HG03354 (cell line): ENCODE data around the gene UBA7.
"Not testable (repeated sequence)": the region's sequence is repeated elsewhere in the genome, so short reads cannot be mapped to it uniquely, and the experiment has no call there.

Experiments used
- ATAC-seq: cut with Tn5 transposase; IDR thresholded peaks from one replicate; pipeline ENCODE4 v1.9.1; 2021; ENCODE audit warnings: mild to moderate bottlenecking; ENCODE audit not compliant: unreplicated experiment, poor library complexity, severe bottlenecking

UBA7 gene

DNA sequence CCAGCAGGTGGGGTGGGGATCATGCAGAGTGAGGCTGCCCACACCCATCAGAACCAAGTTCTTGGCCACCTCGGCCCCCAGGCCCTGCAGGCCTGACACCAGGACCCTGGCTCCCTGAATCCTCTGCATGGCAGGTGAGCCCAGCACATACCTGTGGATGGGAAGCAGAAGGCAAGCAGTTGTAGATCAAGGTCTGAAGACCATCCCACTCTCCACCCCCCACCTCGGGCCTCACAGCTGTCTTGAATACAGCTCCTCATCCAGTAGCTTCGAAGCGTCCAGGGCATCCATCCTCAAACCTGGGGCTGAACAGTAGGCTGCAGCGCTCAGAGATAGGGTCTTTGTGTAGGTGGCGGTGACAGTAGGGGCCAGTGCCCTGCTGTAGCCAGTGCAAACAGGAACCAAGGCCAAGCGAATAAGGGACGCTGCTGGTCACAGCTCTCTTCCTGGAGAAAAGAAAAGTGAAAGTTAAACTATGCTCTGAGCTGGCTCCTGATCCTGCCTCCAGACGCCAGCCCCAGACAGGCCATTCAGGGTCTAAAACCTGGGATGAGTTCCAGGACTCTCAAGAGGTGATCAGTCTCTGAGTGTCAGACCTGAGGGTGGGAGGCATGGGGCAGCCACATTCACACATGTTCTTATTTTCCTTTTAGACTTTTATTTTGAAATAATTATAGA lies at the start of gene UBA7:
UBA7 (minus strand) TSS at position 457 of the 678 bp plus-strand sequence; CDS start at position 291, 166 bp downstream.
- ATAC-seq, result peak; percentile 68

DNA sequence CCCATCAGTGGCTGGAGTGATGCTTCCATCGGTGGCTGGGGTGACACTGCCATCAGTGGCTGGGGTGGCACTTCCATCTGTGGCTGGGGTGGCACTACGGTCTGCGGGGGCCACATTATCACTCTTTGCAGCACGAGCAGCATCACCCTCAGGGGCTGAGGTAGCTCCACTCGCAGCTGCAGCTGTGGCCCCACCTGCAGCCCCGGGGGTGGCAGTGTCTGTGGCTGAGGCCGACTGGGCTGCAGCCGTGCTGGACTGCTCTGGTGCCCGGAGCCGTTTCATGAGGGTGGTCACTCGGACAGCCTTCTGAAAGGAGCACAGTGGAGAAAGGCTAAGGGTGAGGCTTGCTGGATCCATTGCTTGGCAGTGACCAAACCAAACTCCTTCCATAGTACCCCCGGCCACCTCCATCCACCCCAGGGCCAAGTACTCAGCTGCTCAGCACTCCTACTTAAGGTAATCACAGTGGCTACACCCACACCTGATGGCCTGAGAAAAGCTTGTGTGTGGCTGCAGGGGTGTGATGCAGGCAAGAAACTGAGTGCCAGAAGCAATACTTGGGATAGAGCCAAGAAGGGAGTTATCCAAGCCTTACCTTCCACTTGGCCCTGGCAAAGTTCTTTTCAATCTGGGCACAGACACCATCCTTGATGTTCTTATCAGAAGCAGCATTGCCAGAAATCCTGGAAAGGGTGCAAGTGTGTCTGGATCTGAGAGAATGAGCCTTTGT lies 46.0 kb upstream of the UBA7 start:
- ATAC-seq, result no peak

- peak; percentile 96 for ATAC-seq
Measured at GRCh38 chr3:49856181-49857005, 42.6 kb upstream of the UBA7 start, which contains the start of gene TRAIP. Gene TRAIP, minus strand, starts transcription at chr3:49856564. Its CDS starts 111 bp downstream, at chr3:49856453.

GRCh38 chr3:49855662-49856061 lies 41.9 kb upstream of the UBA7 start:
- ATAC-seq, result no peak

DNA sequence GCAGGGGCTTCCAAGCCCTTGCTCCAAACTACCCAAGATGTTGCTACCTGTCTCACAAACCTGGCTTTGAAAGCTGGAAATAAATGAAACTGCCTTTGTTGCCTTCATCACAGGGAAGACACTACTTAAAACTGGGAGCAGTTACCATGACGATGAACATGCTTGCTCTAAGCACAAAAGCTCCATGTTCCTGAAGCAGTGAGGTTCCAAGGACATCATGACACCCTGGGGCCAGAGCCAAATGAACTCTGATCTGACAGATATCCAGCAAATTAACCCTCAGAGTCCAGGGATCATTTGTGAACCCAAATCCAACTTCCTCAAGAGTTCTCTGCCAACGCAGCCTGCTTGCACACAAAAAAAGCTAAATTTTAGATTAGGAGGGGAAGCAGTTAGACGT lies 31.9 kb upstream of the UBA7 start:
- no peak for ATAC-seq

- no peak for ATAC-seq
Measured at GRCh38 chr3:49844464-49845183, 30.9 kb upstream of the UBA7 start.

GRCh38 chr3:49842843-49843517 lies 29.2 kb upstream of the UBA7 start:
- ATAC-seq, result no peak

DNA sequence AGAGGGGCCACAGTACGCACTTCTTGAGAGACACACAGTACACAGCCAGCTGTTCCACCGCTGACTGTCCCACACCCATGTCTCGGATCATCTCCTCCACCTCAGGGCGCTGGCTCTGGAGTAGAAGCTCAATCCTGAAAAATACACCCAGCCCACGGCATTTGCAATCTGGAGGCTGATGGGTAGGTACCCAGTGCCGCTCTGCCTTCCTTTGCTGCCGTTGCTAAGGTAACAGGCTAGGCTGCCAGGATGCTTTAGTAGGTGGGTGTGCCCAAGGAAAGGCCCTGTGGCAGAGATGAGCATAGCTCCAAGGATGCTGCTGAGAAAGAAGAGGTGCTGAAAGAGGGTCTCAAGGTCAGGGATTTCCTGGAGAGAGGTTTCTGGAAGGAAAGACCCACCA lies 28.1 kb upstream of the UBA7 start:
- ATAC-seq, result no peak

DNA sequence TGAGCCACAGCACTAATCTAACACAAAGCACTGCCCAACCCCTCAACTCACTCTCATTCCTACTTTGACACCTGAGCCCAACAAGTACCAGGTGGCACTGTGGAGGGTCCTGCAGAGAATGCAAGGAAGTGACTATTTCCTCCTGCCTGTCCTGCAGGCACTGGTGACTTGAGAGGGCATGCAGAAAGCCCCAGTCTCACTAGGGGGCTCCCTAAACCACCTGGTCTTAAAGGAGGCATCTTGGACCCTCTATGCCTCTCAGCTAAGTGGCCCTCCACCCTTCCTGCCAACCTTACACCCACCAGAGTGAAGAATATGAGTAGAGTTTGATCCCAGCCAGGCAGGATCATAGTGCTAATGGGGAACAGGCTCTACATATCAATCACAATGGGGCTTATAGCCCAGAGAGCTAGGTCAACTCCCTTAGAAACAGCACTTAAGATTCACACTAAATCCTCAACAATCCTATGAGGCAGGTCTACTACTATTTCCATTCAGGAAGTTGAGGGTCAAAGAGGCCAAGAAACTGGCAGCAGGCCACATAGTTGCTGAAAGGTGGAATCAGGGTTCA lies 27.5 kb upstream of the UBA7 start:
- no peak for ATAC-seq

- ATAC-seq, result no peak
Measured at GRCh38 chr3:49840388-49840787, 26.6 kb upstream of the UBA7 start.

- ATAC-seq, result no peak
Measured at GRCh38 chr3:49839193-49839809, 25.5 kb upstream of the UBA7 start.

- ATAC-seq, result no peak
Measured at GRCh38 chr3:49831341-49831740, 17.6 kb upstream of the UBA7 start.

GRCh38 chr3:49826016-49826415 lies 12.3 kb upstream of the UBA7 start:
- no peak for ATAC-seq

DNA sequence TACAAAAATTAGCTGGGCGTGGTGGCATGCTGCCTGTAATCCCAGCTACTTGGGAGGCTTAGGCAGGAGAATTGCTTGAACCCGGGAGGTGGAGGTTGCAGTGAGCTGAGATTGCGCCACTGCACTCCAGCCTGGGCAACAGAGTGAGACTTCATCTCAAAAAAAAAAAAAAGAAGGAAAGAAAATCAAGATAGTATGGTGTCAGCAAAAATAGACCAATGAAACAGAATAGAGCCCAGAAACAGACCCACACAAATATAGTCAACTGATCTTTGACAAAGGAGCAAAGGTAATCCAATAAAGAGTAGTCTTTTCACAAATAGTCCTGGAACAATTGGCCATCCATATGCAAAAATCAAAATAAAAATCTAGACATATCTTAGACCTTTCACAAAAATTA lies 9.4 kb upstream of the UBA7 start:
- ATAC-seq, result not testable (repeated sequence)

DNA sequence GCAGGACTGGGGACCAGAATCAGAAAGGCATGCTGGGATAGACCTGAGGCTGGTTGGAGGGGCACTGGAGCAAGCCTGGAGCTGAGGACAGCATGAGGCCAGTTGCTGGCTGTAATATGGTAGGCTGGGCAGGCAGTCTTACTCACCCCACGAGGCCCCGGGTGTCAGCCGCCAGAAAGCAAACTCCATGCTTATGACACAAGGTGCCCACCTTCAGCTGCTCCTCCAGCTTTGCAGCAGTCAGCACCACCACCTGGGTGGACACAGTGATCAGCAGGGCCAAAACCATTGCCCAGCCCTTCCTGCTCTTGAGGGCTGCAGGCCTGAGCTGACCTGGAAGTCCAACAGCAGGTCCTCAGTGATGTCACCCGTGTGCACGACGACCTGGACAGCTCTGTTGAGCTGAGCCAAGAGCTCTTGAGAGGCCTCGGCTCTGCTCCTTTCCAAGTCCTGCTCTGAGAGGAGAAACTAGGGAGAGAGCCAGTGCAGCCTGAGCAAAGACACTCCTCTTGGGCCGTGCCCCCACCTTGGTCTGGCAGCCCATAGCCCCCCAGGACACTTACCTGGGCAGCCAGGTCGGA lies 747 bp downstream of the UBA7 start:
- no peak for ATAC-seq

- no peak for ATAC-seq
Measured at GRCh38 chr3:49807431-49808114, 6.2 kb downstream of the UBA7 start.

GRCh38 chr3:49806850-49807249 lies 6.9 kb downstream of the UBA7 start:
- ATAC-seq, result no peak
